NCI-H2107 treated with DMSO at 0.1 percent for 48 hours (cell line): Measurements from ENCODE around the gene MBD3.

Source experiments
- DNase-seq: peaks from one replicate; lab custom pipeline; 2025; ENCODE audit not compliant: unreplicated experiment; lab: John Stamatoyannopoulos, UW

MBD3 gene

GRCh38 chr19:1599460-1599846, 6.8 kb upstream of the MBD3 start:
- no peak for DNase-seq

DNA sequence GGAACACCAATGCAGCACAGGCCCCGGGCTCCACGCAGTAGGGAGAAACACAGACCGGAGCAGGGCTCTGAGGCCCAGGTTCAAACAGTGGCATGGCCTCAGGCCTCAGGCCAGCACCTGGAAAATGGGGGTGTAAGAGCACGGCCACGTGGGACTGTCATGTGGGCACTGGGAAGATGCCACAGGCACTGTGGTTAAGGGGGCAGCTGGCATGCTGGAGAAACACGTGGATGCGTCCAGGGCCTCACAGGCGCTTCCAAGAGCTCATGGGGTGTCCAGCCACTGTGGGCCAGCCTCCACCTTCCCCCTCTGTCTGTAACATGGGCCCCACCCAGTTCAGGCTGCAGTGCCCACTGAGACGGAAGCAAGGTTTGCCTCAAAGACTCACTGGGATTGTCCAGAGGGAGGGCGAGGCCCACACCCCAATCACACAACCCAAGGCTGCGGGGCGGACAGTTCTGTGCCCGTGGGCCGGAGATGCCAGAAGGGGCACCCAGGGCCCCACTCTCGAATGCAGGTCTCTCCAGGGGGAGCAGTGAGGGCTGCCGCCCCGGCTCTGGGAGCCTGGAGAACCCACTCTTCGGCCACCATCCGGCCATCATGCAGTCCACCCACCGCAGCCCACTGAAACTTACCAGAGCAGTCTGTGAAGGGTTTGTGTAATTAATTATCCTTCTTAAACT, 6.3 kb upstream of the MBD3 start:
- DNase-seq, result no peak

GRCh38 chr19:1593501-1593772, 772 bp upstream of the MBD3 start:
- DNase-seq, result no peak

DNA sequence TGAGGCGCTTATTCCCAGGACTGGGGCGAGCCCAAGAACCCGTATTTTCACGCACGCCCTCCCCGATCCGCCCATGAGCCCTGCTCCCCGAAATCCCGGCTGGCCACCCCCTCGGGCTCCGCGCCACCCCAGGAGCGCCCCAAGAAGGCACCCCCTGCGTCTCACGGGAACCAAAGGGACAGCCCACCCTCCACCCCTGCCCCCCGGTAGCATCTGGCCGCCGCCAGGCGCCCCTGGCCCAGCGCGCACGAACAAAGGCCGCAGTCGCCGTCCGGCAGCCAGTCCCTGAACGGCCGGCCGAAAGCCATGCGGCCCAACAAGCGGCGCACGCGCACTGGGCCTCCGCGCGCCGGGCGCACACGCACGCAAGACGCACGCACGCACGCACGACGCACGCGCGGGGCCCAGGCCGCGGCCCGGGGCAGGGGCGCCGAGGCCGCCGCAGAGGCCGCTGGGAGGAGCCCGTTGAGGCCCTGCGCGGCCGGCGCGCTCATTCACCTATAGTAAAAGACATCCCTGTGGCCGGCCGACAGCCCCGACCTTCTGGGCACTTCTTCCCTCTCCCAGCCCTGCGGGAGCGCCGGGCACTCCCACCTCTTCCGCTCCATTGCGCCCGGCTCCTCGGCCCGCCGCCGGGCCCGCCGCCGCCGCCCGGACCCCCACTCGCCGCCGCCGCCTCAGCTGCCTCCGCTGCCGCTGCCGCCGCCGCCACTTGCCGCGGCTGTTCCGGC, 476 bp downstream of the MBD3 start:
- peak; percentile 24 for DNase-seq

DNA sequence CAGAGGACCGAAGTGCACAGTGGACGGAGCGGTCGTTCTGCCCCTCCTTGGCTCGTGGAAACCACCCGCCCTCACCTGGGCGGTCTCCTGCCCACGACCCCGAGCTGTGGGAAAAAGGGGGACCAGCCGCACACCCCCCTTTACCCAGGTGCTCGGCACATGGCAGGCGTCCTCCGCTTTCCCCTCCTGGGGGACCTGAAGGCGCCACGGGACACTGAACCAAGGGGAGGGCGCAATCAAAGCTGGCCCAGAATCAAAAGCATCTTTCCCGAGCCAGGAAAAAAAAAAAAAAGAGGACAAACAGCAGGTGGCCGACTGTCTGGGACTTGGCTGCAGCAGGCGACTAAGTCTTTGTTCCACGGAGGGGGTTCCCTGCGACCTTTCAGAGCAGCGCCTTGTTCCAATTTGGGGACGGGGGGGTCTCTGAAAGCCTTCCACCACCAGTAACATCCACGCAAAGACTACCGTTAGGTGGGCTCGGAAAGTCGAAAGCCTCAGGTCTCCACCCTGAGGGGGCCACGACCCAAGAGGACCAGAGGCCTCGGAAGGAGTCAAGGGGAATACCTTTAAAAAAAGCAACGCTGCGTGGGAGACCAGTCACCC, 1.1 kb downstream of the MBD3 start:
- no peak for DNase-seq

- DNase-seq, result no peak
These were observed 1.8 kb downstream of the MBD3 start for GRCh38 chr19:1590641-1591397.

DNA sequence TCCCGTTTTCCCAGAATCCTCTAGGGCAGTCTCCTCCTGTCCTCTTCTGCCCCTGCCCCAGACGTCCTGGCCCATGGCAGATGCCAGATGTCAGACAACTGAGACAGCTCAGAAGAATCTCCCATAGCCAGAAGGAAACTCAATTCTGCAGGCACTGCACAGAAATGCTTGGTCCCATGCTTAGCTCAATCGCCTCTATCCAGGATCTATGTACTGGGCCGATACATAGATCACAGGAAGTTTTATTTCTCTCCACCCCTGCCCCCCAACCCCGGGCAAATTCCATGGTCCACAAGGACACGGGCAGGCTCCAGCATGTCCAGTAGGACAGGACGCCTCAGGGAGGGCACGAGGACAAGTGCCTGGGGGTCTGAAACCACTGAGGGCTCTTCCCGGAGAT, 4.8 kb downstream of the MBD3 start:
- no peak for DNase-seq

DNA sequence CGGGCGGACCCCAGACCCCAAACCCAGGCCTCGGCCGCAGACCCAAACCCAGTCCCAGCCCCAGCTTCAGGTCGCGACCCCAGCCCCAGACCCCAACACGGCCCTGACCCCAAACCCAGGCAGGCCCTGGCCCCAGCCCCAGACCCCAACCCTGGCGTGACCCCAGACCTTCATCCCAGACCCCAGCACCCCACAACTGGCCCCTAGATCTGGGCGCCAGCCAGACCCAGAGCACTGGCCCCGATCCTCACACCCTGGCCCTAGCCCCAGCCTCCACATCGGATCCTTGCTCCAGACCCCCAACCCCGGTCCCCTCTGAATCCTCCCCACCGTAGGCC, 7.5 kb downstream of the MBD3 start:
- DNase-seq, result no peak

- DNase-seq, result no peak
These were observed 8.0 kb downstream of the MBD3 start for GRCh38 chr19:1584500-1585242.

- no peak for DNase-seq
These were observed 10.5 kb downstream of the MBD3 start for GRCh38 chr19:1582201-1582600.

DNA sequence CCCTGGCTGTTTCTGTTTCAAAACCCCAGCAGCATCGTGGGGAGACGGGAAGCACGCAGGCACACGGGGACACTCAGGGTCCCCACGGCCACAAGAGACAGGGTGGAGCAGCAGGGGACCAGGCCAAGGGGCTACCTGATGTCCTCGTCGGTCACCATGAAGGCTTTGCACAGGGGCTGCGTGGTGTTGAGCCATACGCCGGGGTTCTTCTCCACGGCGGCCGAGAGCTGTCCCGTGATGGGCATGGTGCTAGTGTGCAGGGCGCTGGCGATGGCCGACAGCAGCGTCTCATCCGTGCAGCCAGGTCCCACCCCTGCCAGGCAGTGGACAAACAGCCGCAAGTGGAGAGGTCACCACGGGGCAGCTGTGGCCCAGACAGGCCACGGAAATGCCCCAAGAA, 11.7 kb downstream of the MBD3 start:
- no peak for DNase-seq

- no peak for DNase-seq
These were observed 12.3 kb downstream of the MBD3 start for GRCh38 chr19:1580382-1580781.

- no peak for DNase-seq
These were observed 13.4 kb downstream of the MBD3 start for GRCh38 chr19:1579222-1579621.

DNA sequence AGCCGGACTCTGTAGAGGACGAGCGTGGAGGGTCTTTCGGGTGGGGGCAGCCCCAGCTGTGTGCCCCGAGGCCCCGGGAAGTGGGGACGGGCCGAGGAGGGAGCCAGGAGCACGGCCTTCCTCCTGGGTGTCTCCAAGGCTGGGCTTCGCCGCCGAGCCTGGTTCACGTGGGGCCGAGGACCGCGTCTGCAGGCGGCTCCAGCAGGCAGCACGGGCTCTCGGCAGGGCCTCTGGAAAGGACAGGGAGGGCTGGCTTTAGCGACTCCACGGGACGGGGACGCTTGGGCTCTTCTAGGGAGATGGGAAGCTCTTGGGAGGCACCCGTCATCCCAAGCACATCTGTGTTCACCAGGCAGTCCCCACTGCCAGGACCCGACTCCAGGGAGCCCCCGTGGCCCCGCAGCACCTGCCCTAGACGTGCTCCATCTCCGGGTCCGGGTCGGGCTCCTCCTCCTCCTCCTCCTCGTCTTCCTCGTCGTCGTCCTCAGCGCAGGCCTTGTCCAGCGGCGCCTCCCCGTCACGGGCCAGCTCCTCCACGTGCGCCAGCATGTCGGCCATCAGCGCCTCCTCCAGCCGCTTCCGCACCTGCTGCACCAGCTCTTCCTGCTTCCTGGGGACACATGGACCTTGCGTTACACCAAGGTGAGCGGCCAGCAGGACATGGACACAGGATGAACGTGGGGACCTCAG, 14.6 kb downstream of the MBD3 start:
- no peak for DNase-seq

DNA sequence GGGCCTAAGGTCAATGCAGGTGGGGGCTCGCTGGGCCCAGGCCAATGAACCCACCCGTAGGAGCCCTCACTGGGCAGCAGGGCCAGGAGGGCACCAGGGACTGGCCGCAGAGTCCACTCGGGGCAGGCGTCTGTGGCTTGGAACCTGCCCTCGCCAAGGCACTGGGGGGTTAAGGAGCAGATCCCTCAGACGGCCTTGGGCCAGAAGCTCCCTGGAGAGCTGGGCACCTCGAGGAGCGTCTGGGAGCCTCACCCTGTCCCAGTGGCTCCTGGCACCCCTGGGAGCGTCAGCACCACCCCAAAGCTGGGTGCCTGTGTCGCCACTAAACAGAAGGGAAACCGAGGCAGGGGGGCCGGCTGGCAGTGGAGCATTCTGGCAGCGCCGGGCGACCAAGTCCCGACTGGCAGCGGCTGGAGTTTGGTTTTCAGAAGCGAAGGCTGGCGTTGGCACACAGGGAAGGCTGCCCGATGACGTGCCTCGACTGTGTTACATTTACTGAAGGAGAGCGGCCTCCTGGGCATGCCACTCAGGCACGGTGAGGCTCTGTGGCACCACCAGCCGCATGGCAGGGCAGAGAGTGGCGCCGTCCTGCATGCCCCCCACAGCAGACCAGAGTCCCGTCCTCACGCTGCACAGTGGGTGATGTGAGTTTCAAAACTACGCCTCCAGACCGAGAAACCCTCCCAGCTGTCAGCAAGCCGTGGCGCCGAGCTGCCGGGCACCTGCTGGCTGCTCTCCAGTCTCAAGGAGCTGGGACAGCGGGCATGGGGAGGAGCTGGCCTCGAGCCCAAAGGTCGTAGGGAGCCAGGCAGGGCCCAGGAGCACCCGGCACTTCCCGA, 15.4 kb downstream of the MBD3 start:
- no peak for DNase-seq

DNA sequence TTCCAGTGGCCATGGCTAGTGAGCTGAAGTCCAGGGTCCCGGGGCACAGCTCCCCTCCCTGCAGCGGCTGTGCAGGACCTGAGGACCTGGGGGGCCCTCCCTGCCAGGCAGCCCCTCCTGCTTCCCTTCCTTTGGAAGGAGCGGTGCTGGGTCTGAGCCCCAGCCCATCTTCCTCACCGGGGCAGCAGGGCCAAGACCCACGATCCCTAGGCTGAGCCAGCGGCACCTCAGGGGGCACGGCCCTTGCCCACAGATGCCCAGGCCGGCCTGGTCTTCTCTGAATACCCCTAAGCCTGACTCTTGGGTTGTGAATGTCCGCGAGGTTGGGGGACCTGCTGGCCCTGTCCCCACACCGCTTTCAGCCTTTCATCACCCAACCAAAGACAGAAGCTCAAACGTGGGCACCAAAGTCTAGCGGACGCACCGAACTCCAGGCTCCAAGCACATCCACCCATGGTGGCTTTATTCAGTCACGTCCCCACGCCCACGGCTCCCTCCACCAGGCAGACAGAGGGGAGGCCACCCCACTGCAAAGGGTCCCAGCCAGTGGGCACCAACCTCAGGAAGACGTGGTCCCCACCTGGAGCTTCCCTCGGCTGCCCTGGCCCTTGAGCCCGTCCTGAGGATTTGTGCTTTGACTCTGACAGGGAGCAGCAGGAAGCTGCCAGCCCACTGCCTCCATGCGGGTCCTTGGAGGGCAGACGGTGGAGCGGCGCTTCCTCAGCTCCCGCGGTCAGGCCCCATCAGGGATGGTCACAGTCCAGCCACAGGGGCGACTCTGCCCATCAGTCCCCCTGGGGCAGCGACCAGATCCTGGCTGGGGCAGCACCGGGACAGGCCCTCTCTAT, 16.2 kb downstream of the MBD3 start:
- DNase-seq, result no peak

DNA sequence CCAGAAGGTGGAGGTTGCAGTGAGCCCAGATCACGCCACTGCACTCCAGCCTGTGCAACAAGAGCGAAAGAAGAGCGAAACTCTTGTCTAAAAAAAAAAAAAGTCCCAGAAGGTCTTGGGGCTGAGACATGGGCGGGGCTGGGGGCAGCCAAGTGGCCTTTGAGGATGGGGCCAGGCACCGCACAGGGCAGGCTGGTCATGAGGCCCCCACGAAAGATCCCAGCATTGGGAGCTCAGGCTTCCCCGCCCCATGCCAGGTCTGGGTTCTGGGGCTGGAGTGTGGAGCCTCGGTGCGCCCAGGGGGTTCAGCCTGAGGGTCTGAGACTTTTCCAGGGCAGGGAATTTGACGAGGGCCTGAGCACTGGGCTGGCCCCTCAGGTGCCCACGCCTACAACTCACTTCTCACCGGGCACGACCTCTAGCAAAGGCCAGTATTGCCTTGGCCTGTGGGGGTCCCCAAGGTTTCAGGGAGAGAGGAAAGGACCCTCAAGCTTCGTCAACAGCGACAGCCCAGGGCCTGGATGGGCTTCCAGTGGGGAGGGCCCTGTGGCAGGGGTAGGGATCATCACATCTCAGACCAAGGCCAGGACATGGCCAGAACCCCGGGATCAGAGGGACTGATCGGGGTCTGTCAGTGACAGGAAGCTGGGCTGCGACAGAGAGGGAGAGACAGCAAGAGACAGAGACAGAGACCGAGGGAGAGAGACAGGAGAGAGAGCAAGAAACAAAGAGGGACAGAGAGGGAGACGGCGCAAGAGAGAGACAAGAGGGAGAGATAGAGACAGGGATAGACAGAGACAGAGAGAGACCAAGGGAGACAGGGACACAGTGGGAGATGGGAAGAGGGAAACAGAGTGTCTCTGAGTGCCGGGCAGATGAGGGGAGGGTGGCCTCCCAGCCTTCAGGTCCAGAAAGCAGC, 17.1 kb downstream of the MBD3 start:
- no peak for DNase-seq
